IgD-negative memory B cell (primary cell): ENCODE data around the gene PDZD11. TPM values are rescaled to one million over a fixed set of nuclear protein-coding genes. Genes with fewer than 3 reads are reported as not detected.
A peak's percentile ranks its signal among the peaks of the same experiment; 100 is the strongest.

ENCODE experiments used
- H3K27ac Mint-ChIP-seq, 3 donors: one replicate each; pipeline ENCODE4 v1.8.0; 2020 to 2022; ENCODE audit warnings: mild to moderate bottlenecking in 3 of 3, mixed read lengths in 3 of 3, moderate library complexity in 1 of 3
- H3K27me3 Mint-ChIP-seq: one replicate; pipeline ENCODE4 v1.8.0; 2021; ENCODE audit warnings: mixed read lengths
- H3K36me3 Mint-ChIP-seq: one replicate; pipeline ENCODE4 v1.8.0; 2020; ENCODE audit warnings: mild to moderate bottlenecking, mixed read lengths
- H3K4me1 Mint-ChIP-seq, 3 donors: one replicate each; pipeline ENCODE4 v1.8.0; 2020 to 2022; ENCODE audit warnings: mixed read lengths in 3 of 3, mild to moderate bottlenecking in 1 of 3
- H3K4me3 Mint-ChIP-seq, 4 donors: one replicate each; pipeline ENCODE4 v1.8.0; 2020 to 2022; ENCODE audit warnings: mild to moderate bottlenecking in 4 of 4, mixed read lengths in 4 of 4, moderate library complexity in 3 of 4
- H3K9me3 Mint-ChIP-seq, 3 donors: one replicate each; pipeline ENCODE4 v1.8.0; 2020 to 2021; ENCODE audit warnings: mixed read lengths in 3 of 3, mild to moderate bottlenecking in 1 of 3
- polyA plus RNA-seq: library from polyadenylated mRNA; unstranded; fragments of 300-500 nt; fragmentation: Illumina TruSeq; gene quantifications from one replicate; pipeline ENCODE4 v1.2.3, GENCODE V29; 2021

PDZD11 gene
- polyA plus RNA-seq, 1 donor from 2014 or later, result 24.0 TPM

DNA sequence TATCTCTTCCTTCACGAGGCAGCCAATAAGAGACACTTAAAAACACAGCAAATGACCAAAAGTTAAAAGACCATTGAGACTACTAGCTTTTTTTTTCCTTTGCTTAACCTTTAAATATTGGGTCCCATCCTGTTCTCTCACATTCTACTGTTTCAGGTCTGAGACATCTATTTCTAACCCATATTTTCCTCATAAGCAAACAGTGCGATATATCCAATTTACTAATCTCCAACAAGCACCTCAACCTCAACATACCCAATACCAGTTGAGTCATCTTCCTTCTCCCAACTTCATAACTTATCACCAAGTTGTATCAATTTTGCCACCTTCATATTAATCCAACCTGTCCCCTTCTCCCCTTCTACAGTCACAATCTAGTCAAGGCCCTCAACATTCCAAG, 48.2 kb downstream of the PDZD11 start:
- Mint-ChIP-seq H3K4me1 (no peaks in the 10 kb centered on the region), H3K27ac (no peak overlapping the region), H3K36me3 (peaks cover 1% of the 10 kb centered on the region), H3K9me3 (no peaks in the 10 kb centered on the region), H3K27me3 (no peaks in the 10 kb centered on the region), H3K4me3 (no peak overlapping the region)

DNA sequence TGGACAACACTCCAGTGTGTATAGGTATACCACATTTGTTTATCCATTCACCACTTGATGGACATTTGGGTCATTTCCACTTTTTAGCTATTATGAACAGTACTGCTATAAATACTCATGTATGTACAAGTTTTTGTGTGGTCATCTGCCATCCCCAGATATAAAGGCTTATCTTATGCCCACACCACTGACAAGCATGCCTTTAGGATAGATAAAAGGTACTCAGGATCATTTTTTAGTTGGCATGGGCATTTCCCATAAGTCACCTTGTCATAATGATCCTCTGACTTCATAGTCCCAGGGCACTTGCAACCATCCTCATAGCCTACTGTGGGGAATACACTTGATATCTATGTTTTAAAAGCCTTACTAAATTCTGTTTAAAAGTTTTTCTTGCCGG, 49.0 kb downstream of the PDZD11 start:
- Mint-ChIP-seq H3K36me3 (peaks cover 1% of the 10 kb centered on the region), H3K27ac (peak overlapping the region in 1 of 3 donors; percentile 53), H3K27me3 (no peaks in the 10 kb centered on the region), H3K4me1 (no peaks in the 10 kb centered on the region), H3K4me3 (no peak overlapping the region), H3K9me3 (no peaks in the 10 kb centered on the region)

Other genes starting within 250 kb of the PDZD11 start
- gene AWAT2, start 240.0 kb downstream of the PDZD11 start, polyA plus RNA-seq, result not detected
- not detected for gene OTUD6A, start 227.5 kb downstream of the PDZD11 start, polyA plus RNA-seq
- 47.5 TPM for gene IGBP1, start 156.5 kb downstream of the PDZD11 start, polyA plus RNA-seq
- not detected for gene DGAT2L6, start 112.4 kb downstream of the PDZD11 start, polyA plus RNA-seq
- not detected for gene AWAT1, start 55.3 kb downstream of the PDZD11 start, polyA plus RNA-seq
- not detected for gene P2RY4, start 29.7 kb downstream of the PDZD11 start, polyA plus RNA-seq
- not detected for gene ARR3, start 21.6 kb downstream of the PDZD11 start, polyA plus RNA-seq
- gene RAB41, start 7.8 kb downstream of the PDZD11 start, polyA plus RNA-seq, result not detected
- gene KIF4A, start 177 bp upstream of the PDZD11 start, polyA plus RNA-seq, result not detected
- gene GDPD2, start 133.4 kb upstream of the PDZD11 start, polyA plus RNA-seq, result not detected
- gene DLG3, start 154.9 kb upstream of the PDZD11 start, polyA plus RNA-seq, result 1.2 TPM